HG03520 (cell line): ENCODE results near the gene USP49.

Experiments used
- ATAC-seq: cut with Tn5 transposase; IDR thresholded peaks from one replicate; pipeline ENCODE4 v1.9.1; 2021; ENCODE audit warnings: mild to moderate bottlenecking, moderate library complexity; ENCODE audit not compliant: unreplicated experiment

The USP49 gene

DNA sequence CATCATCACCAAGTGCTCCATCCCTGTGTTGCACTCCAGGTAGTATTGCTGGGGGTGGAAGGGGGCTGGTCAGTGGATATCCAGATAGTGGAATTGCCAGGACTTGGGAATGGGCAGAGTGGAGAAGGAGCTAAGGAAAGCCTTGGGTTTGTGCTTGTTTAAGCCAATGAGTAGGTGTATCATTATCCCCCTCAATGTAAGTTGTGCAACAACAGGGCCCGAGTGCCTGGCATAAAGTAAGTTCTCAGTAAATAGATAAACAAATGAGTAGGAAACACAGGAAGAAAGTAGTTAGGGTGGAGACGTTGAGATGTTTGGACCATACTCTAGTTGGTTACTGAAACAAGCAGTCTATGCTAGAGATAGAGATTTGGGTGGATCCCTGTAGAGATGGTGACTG is 36.6 kb upstream of the USP49 start:
- no peak for ATAC-seq

DNA sequence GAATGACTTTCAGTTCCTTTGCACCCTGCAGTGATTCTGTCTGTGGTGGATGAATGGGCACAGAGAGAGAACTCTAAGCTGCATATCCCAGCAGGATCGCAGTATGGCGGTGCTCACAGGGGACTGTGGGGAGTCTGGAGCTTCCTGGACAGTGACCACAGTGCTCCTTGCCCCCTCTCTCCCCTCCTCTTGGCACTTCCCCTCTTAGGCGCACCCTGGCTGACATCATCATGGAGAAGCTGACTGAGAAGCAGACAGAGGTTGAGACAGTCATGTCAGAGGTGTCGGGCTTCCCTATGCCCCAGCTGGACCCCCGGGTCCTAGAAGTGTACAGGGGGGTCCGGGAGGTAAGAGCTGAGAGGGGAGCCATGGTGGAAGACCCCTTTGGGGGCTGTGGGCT is 34.7 kb upstream of the USP49 start:
- no peak for ATAC-seq

DNA sequence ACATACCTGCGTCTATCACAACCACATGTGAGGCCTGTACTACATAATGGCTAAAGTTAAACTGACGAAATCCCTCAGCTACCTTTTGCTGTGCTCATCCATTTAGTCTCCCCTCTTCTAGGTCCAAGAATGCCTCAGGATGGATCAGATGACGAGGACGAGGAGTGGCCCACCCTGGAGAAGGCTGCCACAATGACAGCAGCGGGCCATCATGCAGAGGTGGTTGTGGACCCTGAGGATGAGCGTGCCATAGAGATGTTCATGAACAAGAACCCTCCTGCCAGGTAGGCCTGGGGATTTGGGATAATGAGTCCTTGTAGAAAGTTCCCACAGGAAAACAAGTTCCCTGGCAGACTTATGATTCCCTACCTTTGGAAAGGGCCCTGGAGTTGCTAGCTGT is 32.1 kb upstream of the USP49 start:
- no peak for ATAC-seq

DNA sequence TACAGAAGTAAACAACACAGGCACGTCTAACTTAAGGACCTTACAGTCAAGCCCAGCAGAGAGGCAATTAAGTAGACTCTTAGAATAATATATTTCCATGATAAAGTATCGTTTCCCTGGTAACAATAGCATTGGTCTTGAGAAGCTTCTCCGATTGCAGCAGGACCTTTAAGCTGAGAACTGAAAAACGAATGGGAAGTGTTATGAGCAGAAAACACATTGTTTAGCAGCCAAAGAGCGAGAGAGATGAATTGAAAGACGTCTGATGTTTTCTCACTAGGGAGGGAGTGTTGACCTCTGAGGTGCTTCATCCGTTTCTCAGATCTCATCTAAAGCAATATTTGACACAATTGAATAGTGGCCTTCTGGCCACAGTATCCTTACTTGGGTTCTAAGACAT is 27.0 kb upstream of the USP49 start:
- no peak for ATAC-seq

DNA sequence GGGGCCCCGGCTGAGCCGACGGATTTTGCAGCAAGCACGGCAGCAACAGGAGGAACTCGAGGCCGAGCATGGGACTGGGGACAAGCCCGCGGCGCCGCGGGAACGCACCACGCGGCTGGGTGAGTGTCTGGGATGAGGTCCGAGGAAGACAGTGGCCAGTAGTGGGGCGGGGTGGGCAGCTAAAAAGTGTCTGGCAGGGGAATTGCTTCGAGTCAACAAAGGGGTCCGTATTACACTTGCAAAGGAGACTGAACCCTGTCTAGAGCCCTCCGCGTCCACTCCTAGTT is 26.5 kb upstream of the USP49 start:
- no peak for ATAC-seq

DNA sequence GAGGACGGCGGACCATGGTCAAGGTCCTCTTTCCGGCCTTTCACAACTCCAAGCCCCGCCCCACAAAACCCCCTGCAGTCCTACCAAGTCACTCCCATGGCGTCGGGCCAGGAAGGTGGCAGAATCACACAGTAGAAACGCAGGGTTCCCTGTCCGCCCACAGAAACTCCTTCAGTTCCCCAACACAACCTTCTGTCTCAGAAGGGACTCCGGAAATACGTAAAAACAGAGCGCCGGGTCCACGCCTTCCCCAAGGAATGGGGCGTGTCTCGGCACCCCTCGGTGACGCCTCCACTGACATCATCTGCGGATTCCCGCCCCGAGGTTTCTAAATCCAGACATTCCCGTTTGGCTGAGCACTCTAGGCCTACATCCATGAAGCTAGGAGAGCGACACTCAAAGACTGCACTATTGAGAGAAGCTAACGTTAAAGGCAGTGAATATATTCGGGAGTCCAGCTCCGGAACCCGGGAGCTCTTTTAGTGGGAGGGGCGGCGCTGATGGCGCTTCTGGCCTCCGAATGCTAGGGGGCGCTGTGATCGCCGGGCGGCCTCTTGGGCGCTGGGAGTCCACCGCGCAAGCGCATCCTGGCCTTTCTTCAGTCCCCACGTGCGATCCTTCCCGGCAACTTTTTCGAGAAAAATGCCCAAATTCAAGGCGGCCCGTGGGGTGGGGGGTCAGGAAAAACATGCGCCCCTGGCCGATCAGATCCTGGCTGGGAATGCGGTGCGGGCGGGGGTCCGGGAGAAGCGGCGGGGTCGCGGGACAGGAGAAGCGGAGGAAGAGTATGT is 25.9 kb upstream of the USP49 start, which contains the start of the genes BYSL and MED20:
Gene BYSL (plus strand): TSS at position 579 of the 791 bp plus-strand sequence. CDS start 64 bp downstream, at position 643.
Gene MED20 (minus strand): TSS at position 219 of the 791 bp plus-strand sequence. CDS start 121 bp downstream, at position 98.
- peak; percentile 82 for ATAC-seq

DNA sequence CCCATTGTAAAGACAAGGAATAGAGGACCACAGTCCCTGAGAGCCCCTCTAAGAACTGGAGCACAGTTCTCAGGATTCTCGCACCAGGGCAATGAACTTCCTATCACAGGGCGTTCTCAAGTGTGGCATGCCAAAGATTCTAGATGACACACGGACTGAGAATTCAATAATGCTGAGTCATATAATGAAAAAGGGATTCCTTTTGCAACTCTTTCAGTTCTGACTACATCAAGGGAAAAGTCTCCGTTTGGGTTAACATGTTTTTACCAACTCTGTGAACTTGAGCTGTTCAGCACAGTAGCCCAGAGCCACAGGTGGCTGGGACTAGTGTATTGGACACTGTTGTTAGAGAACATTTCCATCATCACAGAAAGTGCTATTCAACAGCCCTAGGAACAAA is 22.4 kb upstream of the USP49 start:
- ATAC-seq, result no peak

DNA sequence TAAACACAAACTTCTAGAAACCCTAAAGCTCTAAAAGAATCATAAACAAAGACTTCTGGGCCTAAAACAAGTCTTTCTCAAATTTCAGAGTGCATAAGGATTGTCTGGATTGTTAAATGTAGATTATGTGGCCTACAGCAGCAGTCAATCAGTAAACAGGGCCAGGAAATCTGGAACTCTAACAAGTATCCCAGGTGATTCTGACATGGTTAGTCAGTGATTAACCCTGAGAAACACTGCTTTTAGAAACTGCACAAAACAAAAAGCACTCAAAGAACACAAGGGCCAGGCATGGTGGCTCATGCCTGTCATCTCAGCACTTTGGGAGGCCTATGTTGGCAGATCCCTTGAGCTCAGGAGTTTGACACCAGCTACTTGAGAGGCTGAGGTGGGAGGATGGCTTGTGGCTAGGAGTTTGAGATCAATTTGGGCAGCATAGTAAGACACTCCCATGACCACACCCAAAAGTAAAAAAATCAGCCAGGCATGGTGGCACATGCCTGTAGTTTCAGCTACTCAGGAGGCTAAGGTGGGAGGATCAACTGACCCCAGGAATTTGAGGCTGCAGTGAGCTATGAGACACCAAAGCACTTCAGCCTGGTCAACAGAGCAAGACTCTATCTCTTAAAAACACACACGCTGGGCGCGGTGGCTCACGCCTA is 19.8 kb upstream of the USP49 start:
- ATAC-seq, result no peak

DNA sequence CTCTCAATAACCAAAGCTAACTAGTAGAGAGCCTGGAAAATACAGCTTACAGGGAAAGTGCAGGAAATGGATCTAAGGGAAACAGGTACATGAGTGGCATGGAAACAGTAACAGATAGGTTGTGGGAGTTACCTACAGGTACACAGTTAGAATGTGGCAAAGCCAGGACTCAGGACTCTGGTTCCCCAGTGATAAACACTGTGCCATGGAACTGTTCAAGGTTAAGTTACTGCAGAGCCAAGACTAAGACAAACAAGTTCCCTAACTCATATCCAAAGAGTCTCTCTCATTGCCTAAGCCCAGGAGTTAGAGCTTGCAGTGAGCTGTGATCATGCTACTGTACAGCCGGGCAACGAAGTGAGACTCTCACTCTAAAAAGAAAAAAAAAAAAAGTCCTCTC is 19.2 kb upstream of the USP49 start:
- no peak for ATAC-seq

DNA sequence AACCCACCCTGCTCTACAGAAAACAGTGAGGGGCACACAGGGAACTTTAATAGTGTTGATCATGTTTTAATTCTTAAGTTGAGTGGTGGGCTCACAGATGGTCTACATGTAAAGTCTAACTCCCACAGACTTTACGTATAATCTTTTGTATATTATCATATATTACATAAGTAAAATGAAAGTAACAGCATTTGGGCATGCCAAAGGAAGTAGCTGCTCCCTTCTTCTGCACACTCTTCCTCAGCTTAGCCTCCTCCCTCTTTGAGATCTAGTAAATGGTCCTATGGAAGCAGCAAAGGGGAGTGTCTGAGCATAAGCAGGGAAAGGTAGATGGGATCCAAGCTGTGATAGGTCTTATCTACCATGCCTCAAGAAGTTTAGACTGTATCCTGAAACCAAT is 14.6 kb upstream of the USP49 start:
- ATAC-seq, result no peak

DNA sequence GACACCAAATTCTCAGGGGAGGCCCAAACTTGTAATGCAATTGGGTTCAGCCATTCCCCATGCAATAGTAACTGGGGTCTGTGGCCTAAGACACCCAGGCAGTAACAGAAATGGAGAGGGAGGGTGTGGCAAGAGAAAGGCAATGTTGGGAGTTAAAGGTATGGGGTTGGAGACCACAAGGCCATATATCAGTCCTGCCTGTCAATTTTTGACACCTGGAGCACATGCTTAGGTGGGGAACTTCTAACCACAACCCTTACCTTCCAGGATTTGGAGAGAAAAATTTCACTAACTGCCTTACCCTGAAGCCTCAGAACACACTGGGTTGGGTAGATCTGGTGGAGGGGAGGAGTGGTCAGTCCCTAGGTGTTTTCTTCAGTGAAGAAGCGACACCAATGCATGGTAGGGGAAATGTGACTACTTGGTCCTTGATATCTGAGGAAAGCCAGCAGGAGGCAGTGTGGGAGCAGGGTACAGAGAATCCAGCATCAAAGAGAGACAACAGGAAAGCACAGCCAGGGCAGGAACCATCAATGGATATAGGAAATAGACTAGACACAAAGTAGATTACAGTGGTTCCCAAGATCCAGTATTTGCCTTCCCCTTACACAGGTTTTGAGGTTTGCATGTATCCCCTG is 6.8 kb upstream of the USP49 start:
- ATAC-seq, result no peak

DNA sequence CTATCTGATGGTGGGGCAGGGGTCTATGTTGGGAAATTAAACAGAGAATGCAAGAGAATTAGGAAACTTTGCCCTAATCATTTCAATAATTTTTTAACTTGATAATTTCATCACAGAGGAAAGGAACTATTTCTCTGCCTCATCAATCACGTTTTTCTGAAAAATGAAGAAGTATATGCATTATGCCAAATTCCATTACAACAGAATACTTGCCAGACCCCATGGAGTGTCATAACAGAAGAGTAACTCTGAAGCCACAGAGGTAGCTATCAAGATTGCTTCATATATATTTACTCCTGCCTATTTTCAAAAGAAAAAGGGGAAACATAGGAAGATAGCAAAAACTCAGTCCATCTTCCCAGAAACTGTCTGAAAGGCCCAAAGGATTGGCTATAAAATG is 5.7 kb upstream of the USP49 start:
- no peak for ATAC-seq

DNA sequence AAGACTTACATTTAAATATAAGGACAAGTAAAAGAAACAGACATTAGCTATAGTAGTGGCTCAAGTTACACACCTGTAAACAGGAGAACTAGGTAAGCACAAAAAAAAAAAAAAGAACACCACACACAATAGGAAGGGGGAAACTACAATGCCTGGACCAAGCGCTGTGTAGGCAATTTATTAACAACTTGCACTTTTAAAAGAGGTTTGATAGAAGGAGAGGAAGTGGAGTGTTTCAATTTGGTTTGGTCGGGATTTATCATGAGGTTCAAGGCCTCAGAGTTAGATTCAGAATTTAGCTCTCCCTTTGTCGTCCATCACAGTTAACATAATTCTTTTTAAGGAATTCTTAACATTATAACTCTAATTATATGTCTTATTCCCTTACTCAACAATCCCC is 1.1 kb upstream of the USP49 start:
- ATAC-seq, result no peak

DNA sequence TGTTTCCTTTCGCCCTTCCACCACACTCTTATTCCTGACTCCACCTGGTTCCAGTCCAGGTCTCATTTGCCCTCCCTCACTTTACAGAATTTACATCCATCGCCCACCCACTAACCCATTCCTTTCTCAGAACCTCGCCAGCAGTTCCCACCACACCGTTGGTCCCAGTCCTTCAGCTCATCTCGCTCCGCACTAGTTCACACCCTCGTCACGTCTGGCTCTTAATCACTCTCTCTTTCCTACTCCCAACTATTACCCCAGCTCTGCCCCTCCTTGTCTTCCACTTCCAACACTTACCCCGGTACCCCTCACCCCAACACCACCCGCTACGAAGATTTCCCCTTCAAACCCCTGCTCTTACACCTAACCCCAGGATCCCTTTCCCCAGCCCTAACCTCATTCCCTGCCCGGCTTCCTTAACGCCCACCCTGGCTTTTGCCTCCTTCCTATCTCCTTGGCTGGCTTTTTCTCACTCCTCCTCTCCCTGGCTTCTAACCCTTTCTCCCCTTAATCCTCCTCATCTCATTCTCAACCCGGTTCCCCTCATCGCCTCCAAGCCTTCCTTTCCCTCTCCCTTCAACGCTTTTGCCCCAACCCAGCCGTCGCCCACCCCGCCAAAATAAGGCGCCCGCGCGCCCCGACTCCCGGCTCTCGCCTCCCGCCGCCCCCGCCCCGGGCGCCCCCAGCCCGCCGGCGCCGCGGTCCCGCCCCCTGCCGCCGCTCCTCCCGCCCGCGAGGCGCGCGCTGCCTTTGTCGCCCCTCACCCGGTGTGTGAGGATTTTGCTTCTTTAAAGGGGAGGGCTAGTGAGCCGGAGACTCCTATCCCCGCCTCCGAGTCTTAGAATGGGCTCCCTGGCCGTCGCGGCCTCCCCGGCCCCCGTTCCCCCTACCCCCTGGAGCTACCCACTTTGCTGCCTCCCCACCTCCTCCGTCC is 542 bp downstream of the USP49 start:
- peak; percentile 22 for ATAC-seq

DNA sequence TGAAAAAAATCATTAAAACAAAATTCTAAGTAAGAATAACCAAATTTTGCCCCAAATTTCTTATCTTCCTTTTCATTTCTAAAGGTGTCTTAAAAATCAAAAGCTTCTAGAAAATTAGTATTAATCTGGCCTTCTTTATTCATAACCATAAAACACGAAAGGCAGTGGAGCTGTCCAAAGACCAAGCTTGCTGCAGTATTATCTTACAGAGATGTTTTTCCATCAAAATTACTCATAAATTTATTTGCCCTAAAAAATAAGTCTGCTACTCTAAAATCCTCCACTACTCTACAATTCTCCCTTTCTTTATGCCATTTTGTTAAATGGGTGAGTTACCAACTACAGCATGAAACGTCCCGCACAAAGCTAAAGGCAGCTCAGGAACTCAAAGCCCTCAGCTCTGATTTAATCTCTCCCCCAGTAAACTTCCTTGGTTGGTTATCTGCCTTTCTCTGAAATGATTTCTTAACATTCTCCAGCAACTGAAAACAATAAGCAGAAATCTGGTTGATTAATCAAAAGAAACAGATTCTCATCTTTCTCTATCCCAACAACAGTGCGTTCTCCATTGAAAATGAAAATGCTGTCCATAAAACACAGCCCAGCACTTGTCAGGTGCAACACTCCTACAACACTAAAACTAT is 2.1 kb downstream of the USP49 start:
- ATAC-seq, result no peak

DNA sequence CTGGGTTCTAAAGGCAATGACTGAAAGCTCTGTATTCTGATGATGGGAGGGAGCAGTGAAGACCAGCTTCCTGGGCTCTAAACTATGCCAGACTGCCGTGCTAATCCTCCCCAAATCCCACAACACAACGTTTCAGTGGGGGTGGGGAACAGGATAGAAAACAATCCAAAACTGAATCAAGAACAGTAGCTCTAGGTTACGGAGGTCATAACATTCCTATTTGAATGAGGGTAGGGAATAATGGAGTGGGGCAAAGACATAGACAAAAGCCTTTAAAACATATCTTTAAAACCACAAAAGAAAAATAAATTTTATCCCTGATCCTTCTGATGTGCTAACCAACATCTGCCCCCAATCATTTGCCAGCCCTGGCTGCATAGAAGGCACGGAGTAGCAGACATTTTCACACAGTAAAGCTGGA is 7.8 kb downstream of the USP49 start:
- no peak for ATAC-seq

DNA sequence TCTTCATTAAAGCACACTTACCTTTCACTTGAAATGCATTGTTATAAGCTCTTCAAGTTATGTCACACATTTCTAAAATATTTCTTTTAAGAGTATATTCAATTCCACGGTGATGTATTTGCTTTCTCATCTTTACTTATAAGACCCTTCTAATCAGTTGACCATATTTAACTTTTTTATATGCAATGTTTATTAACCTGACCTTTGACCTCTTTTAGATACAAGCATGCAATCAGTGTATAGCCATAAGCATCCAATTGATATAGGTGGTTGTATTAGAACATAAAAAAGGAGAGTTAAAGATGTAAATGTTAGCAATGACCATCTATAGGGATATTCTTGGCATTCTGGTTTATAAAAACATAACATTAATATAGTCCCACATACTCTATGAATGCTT is 9.2 kb downstream of the USP49 start:
- ATAC-seq, result no peak

DNA sequence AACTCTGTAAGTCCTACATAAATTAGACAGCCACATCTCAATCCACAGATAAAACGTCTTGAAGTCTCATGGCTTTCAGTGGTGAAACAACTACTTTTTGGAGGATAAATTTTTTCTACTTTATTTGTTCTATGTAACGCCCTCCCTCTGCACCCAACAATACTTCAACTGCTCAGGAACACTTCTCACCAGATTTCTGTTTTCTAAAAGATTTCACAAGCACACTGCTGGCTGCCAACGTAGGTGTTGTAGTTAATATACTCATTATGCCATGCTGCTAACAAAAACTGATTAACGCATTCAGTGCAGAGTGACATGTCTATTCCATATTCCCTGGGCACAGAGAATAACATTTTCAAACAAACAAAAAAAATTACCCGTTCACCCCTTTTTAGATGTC is 10.2 kb downstream of the USP49 start:
- no peak for ATAC-seq

DNA sequence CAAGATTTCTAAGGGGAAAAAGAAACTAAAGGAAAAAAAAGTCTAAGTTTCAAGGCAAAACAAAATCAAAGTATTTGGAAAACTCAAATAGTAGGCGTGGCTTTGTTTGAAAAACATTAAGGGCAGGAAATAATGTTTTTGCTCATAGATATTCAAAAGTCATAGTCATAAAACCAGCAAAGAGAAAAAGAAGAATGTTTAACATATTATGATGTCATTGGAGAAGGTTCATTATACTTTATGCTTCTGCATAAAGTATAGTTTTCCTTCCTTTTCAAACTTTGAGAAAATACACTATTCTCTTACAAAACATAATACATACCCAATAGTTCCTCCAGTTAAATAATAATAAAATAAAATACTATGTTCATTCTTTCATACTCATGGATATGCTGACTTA is 13.7 kb downstream of the USP49 start:
- ATAC-seq, result no peak

DNA sequence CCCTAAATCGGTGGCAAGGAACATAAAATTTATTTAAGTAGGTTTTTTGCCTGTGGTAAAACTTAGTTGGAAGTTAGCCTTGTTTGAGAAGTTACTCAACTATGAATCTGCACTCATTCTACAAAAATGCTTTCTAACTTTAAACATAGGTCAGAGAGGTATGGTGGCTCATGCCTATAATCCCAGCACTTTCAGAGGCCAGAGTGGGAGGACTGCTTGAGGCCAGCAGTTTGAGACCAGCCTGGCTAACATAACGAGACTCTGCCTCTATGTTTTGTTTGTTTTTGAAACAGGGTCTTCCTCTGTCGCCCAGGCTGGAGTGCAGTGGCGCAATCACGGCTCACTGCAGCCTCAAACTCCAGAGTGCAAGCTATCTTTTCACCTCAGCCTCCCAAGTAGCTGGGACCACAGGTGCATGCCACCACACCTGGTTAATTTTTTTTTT is 16.2 kb downstream of the USP49 start:
- ATAC-seq, result no peak

DNA sequence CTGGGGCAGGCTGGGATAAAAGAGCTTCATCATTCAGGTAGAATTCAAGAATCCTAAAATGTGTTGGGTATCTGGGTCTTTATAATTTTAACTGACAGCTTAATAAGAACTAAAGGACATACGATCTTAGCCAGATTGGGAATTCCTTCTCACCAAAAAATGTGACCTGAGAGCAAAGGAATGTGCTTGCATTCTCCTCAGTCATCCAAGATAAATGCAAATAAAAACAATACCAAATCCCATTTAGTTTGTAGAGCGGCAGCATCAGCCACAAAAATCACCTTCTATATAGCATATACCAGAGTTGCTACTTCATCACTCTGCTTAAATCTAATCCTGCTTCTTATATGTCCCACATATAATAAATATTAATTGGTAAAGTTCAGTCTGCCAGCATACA is 16.9 kb downstream of the USP49 start:
- ATAC-seq, result no peak
